ENCODE data around the gene CARS1. TPM values are rescaled to one million over a fixed set of nuclear protein-coding genes. Genes with fewer than 3 reads are reported as not detected.

Gene CARS1
- total and polyA plus RNA-seq, 2 of the 8 experiments (the other 6 are each of a cell fraction or from before 2014, with no cell fraction given), result 44.1 to 100 TPM

DNA sequence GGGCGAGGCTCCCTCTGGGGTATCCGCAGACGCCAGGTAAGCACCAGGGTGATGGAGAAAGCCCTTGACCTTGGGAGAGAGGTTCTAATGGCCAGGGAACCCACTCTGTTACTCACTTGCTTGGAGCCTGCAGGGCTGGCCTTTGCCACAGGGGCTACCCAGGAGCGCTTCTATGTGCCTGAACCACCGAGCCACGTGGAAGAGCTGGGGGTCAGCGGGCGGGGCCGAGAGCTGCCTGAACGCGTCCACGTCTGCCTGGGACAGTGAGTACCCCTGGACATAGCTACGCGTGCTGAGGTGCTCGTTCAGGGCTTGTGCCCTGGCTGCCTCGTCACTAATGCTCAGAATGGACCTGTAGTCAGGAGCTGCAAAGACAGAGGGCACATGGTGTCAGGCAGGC, 9.6 kb downstream of the CARS1 start (continued):
- TF ChIP-seq BACH1 (IDR thresholded peaks at IDR 0.05; ENCODE audit: low read length), result no peak
- no peak for TF ChIP-seq KDM4A (IDR thresholded peaks at IDR 0.05; ENCODE audit: low read depth, low read length, severe bottlenecking)
- no peak for TF ChIP-seq TAF1 (IDR thresholded peaks at IDR 0.05; ENCODE audit: low read depth, low read length)
- TF ChIP-seq RNF2 (IDR thresholded peaks at IDR 0.05; ENCODE audit: borderline replicate concordance, low read depth, low read length, missing control alignments, poor library complexity, severe bottlenecking), result no peak
- TF ChIP-seq TBP (IDR thresholded peaks at IDR 0.05; ENCODE audit: low read depth, low read length), result no peak
